Measurements from ENCODE around the gene TRIM7. TPM values are rescaled to one million over a fixed set of nuclear protein-coding genes. Genes with fewer than 3 reads are reported as not detected.

TRIM7 gene
- total RNA-seq, 1 donor from 2014 or later = 0.93 TPM

DNA sequence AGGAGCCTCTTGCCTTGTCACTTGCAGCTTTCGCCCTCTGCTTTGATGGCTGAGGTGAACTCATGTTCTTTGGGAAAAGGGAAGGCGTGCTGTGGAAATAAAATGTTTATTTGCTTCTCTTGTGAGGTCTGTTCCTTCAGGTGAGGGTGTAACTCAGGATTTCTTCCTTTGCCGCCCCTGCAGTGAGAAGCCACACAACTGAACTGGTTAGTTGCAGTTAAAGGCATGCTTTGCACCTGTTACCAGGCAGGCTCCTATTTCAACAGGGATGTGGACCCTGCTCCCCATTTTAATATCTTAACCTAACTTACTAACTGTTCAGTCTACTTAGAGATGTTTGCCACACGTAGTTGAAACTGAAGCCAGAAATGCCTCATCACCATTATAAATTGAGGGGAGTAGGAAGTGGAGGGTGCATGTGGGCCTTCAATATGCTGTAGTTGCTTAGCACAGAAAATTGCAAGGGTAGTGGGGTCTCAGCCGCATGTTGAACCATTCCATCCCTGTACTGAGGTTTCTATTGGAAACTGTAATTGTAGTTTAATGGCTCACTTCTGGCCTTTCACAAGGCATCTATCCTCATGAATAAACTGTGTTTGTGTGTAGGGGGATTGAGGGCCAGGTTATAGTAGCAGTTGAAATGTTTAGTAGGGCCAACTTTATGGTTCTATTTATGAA is 30.8 kb upstream of the TRIM7 start:
- TF ChIP-seq, protein P1, sequence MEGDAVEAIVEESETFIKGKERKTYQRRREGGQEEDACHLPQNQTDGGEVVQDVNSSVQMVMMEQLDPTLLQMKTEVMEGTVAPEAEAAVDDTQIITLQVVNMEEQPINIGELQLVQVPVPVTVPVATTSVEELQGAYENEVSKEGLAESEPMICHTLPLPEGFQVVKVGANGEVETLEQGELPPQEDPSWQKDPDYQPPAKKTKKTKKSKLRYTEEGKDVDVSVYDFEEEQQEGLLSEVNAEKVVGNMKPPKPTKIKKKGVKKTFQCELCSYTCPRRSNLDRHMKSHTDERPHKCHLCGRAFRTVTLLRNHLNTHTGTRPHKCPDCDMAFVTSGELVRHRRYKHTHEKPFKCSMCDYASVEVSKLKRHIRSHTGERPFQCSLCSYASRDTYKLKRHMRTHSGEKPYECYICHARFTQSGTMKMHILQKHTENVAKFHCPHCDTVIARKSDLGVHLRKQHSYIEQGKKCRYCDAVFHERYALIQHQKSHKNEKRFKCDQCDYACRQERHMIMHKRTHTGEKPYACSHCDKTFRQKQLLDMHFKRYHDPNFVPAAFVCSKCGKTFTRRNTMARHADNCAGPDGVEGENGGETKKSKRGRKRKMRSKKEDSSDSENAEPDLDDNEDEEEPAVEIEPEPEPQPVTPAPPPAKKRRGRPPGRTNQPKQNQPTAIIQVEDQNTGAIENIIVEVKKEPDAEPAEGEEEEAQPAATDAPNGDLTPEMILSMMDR (IDR thresholded peaks at IDR 0.05; ENCODE audit: partially characterized antibody, unreplicated experiment) = no peak
- Mint-ChIP-seq H3K4me1 (ENCODE audit: low read depth, unreplicated experiment) (no peaks in the 10 kb centered on the region), H3K4me3 (ENCODE audit: unreplicated experiment) (no peak overlapping the region), H3K36me3 (ENCODE audit: unreplicated experiment) (peaks cover 5% of the 10 kb centered on the region), H3K9me3 (ENCODE audit: unreplicated experiment) (peaks cover 9% of the 10 kb centered on the region), H3K27ac (ENCODE audit: unreplicated experiment) (peak overlapping the region; percentile 43), H3K27me3 (ENCODE audit: unreplicated experiment) (peaks cover 3% of the 10 kb centered on the region)
- DNase-seq = no peak

GRCh38 chr5:181235323-181235688 is 30.3 kb upstream of the TRIM7 start:
- Mint-ChIP-seq H3K36me3 (ENCODE audit: unreplicated experiment) (peaks cover 5% of the 10 kb centered on the region), H3K4me1 (ENCODE audit: low read depth, unreplicated experiment) (no peaks in the 10 kb centered on the region), H3K9me3 (ENCODE audit: unreplicated experiment) (peaks cover 9% of the 10 kb centered on the region), H3K4me3 (ENCODE audit: unreplicated experiment) (no peak overlapping the region), H3K27ac (ENCODE audit: unreplicated experiment) (peak overlapping the region; percentile 43), H3K27me3 (ENCODE audit: unreplicated experiment) (peaks cover 3% of the 10 kb centered on the region)
- TF ChIP-seq, protein P1 (IDR thresholded peaks at IDR 0.05; ENCODE audit: partially characterized antibody, unreplicated experiment) = no peak
- DNase-seq = no peak

GRCh38 chr5:181234455-181235306 is 29.7 kb upstream of the TRIM7 start:
- Mint-ChIP-seq H3K4me3 (ENCODE audit: unreplicated experiment) (no peak overlapping the region), H3K9me3 (ENCODE audit: unreplicated experiment) (peaks cover 11% of the 10 kb centered on the region), H3K27ac (ENCODE audit: unreplicated experiment) (peak overlapping the region; percentile 43), H3K27me3 (ENCODE audit: unreplicated experiment) (peaks cover 4% of the 10 kb centered on the region), H3K36me3 (ENCODE audit: unreplicated experiment) (peaks cover 8% of the 10 kb centered on the region), H3K4me1 (ENCODE audit: low read depth, unreplicated experiment) (no peaks in the 10 kb centered on the region)
- TF ChIP-seq, protein P1 (IDR thresholded peaks at IDR 0.05; ENCODE audit: partially characterized antibody, unreplicated experiment) = no peak
- no peak for DNase-seq

DNA sequence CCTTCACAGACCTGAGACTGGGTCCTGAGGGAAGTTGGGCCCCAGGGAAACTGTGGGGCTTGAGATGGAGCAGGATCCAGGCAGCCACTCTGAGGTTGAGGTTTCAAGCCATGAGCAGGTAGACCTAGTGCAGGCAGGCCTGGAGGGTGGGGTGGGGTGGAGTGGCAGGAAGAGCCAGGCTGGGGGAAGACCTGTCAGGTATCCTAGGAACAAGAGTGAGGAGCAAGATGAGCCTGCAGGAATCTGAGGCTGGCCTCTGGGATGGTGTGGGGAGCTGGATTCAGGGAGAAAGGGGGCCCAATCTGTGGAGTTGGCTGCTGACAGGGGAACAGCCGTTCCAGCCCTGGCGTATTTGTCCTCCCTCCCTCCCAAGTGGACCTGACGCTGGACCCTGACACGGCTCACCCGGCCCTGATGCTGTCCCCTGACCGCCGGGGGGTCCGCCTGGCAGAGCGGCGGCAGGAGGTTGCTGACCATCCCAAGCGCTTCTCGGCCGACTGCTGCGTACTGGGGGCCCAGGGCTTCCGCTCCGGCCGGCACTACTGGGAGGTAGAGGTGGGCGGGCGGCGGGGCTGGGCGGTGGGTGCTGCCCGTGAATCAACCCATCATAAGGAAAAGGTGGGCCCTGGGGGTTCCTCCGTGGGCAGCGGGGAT is 28.9 kb upstream of the TRIM7 start:
- peaks cover 10% of the 10 kb centered on the region for H3K36me3 Mint-ChIP-seq (ENCODE audit: unreplicated experiment)
- no peaks in the 10 kb centered on the region for H3K4me1 Mint-ChIP-seq (ENCODE audit: low read depth, unreplicated experiment)

More for the DNA sequence above, 28.9 kb upstream of the TRIM7 start:
- Mint-ChIP-seq H3K4me3 (ENCODE audit: unreplicated experiment) (no peak overlapping the region), H3K27ac (ENCODE audit: unreplicated experiment) (no peak overlapping the region), H3K9me3 (ENCODE audit: unreplicated experiment) (peaks cover 11% of the 10 kb centered on the region), H3K27me3 (ENCODE audit: unreplicated experiment) (peaks cover 6% of the 10 kb centered on the region)
- TF ChIP-seq, protein P1 (IDR thresholded peaks at IDR 0.05; ENCODE audit: partially characterized antibody, unreplicated experiment) = no peak
- DNase-seq = no peak
